K562 (cell line): ENCODE measurements around the gene IL3RA. TPM values are rescaled to one million over a fixed set of nuclear protein-coding genes. Genes with fewer than 3 reads are reported as not detected.

Experiments used
- EGR1 ChIP-seq: fragments of 450-650 bp; conservative IDR thresholded peaks from 2 replicates; pipeline ENCODE4 v1.6.1; 2017; ENCODE audit warnings: mild to moderate bottlenecking
- ETV5 ChIP-seq: sonication (generic); formaldehyde crosslinking; IDR thresholded peaks from 2 replicates; pipeline ENCODE4 v1.4.0; 2020; ENCODE audit warnings: low read depth, mild to moderate bottlenecking, missing genetic modification reagents
- MAZ ChIP-seq, 2 experiments: fragments of 450-650 bp in 1 of 2; sonication (generic) in 1 of 2; formaldehyde crosslinking; IDR thresholded peaks in 1 of 2; conservative IDR thresholded peaks in 1 of 2; 2 replicates each; pipeline versions ENCODE4 v1.4.0 to v1.5.0; 2020; ENCODE audit warnings: mild to moderate bottlenecking in 1 of 2, missing genetic modification reagents in 1 of 2
- MBD2 ChIP-seq: sonication (generic); IDR thresholded peaks from 2 replicates; pipeline ENCODE4 v1.6.1; 2016; ENCODE audit warnings: low read depth, borderline replicate concordance
- PCBP1 ChIP-seq: fragments of 200-400 bp; formaldehyde crosslinking; IDR thresholded peaks from 2 replicates; pipeline ENCODE4 v1.6.1; 2018; ENCODE audit warnings: mild to moderate bottlenecking, low read depth, low read length; ENCODE audit not compliant: poor library complexity, severe bottlenecking
- PHF8 ChIP-seq: fragments of 200-600 bp; sonication (generic); IDR thresholded peaks from 2 replicates; pipeline ENCODE4 v1.6.1; 2012; ENCODE audit warnings: mixed run types, mild to moderate bottlenecking, inconsistent platforms, low read length, moderate library complexity, borderline replicate concordance
- SAFB2 ChIP-seq: fragments of 200-400 bp; formaldehyde crosslinking; IDR thresholded peaks from 2 replicates; pipeline ENCODE4 v1.6.1; 2018; ENCODE audit warnings: borderline replicate concordance, low read length, low read depth, moderate library complexity; ENCODE audit not compliant: severe bottlenecking
- SMAD4 ChIP-seq: fragments of 250-450 bp; sonication (Bioruptor Pico); conservative IDR thresholded peaks from 2 replicates; pipeline ENCODE4 v1.8.0; 2021; ENCODE audit warnings: inconsistent platforms, mild to moderate bottlenecking, moderate library complexity
- SRF ChIP-seq, 2 experiments: fragments of 250-450, 450-650 bp in 1 of 2; sonication (Bioruptor Pico) in 1 of 2; sonication (generic) in 1 of 2; formaldehyde crosslinking; IDR thresholded peaks; 2 replicates each; pipeline versions ENCODE4 v1.5.0 to v1.5.1; 2020 to 2022; ENCODE audit warnings: mild to moderate bottlenecking in 1 of 2, missing genetic modification reagents in 1 of 2
- TEAD1 ChIP-seq, 2 experiments: fragments of 450-650 bp in 1 of 2; sonication (generic) in 1 of 2; formaldehyde crosslinking; IDR thresholded peaks; 2 replicates each; pipeline versions ENCODE4 v1.4.0 to v1.8.0; 2020 to 2022; ENCODE audit warnings: mild to moderate bottlenecking in 2 of 2, missing genetic modification reagents in 1 of 2
- TFE3 ChIP-seq: fragments of 450-650 bp; formaldehyde crosslinking; IDR thresholded peaks from 2 replicates; pipeline ENCODE4 v1.4.0; 2020; ENCODE audit warnings: mild to moderate bottlenecking, mixed read lengths
- THRB ChIP-seq: fragments of 450-650 bp; formaldehyde crosslinking; conservative IDR thresholded peaks from 2 replicates; pipeline ENCODE4 v1.4.0; 2022; ENCODE audit warnings: mild to moderate bottlenecking, missing genetic modification characterization
- ZBTB12 ChIP-seq: fragments of 250-450 bp; sonication (Bioruptor Pico); IDR thresholded peaks from 2 replicates; pipeline ENCODE4 v1.4.0; 2020
- ZKSCAN8 ChIP-seq: fragments of 200-800 bp; sonication (Bioruptor generic); IDR thresholded peaks from 2 replicates; pipeline ENCODE4 v1.6.1; 2016; ENCODE audit warnings: missing genetic modification characterization, missing compliant biosample characterization
- polyA plus RNA-seq, 8 experiments: library from polyadenylated mRNA; depleted of rRNA in 4 of 8; stranded (reverse) in 5 of 8; unstranded in 3 of 8; fragments of >200 nt; fragmentation: Nextera tagmentation in 2 of 8; fragmentation: Illumina TruSeq in 1 of 8; extraction: Ambion mirVana in 2 of 8; extraction: Trizol in 1 of 8; gene quantifications; 2 replicates each; pipeline versions ENCODE4 v1.2.1 to v1.2.3, GENCODE V29; 2011 to 2014; ENCODE audit warnings: inconsistent platforms in 1 of 8, missing spikeins in 1 of 8
- total RNA-seq, 7 experiments: library from RNA; depleted of rRNA in 6 of 7; stranded (reverse); fragments of >200 nt in 6 of 7; fragmentation: Illumina TruSeq in 2 of 7; extraction: Trizol in 2 of 7; gene quantifications; 2 replicates each; pipeline versions ENCODE4 v1.2.1 to v1.2.3, GENCODE V29; 2011 to 2021; ENCODE audit warnings: low replicate concordance in 1 of 7
- TF ChIP-seq, protein P1 (sequence below), 2 experiments: fragments of 450-650 bp; conservative IDR thresholded peaks; 2 replicates each; pipeline ENCODE4 v1.6.1; 2017; ENCODE audit warnings: mild to moderate bottlenecking in 2 of 2, moderate library complexity in 2 of 2
- TF ChIP-seq, protein P2 (sequence below): sonication (generic); formaldehyde crosslinking; IDR thresholded peaks from 2 replicates; pipeline ENCODE4 v1.5.0; 2020; ENCODE audit warnings: missing genetic modification reagents
- TF ChIP-seq, protein P3 (sequence below): sonication (generic); formaldehyde crosslinking; IDR thresholded peaks from 2 replicates; pipeline ENCODE4 v1.8.0; 2022; ENCODE audit warnings: missing genetic modification reagents, mild to moderate bottlenecking, moderate library complexity, borderline replicate concordance

The IL3RA gene
- total and polyA plus RNA-seq, 9 of the 15 experiments (the other 6 are each of a cell fraction or from before 2014, with no cell fraction given) = not detected

DNA sequence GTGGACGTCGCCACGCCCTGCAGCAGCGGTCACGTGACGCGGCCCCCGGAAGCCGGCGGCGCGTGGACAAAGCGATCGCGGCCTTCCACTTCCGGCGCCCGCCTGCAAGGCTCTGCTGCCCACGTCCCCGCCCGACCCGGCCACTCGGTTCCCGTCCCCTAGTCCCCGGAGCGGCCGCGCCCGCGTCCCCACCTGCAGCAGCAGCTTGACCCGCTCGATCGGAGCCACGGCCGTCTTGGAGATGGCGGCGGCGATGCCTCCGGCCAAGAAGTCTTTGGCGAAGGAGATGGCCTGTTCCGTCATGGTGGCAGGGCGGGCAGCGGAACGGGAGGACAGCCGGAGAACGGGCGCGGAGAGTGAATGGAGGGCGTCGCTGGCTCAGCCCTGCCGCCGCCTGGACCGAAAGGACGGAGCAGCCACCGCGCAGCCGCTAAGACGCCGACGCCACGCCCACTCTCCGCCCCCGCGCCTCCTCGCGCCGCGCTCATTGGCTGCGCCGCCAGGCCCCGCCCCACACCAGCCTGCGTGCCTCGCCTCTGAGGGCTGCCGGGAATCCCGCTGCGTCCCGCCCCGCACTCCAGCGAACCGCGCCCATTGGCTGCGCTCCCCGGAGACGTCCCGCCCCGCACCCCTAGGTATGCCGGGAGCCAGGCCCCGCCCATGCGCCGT, 55.3 kb downstream of the IL3RA start, which contains the start of gene SLC25A6 (continued):
- TF ChIP-seq SAFB2 (no peak), ZBTB12 (no peak), MBD2 (peak; percentile 56; the same call in 1 of the 2 replicates), MAZ (CRISPR knock-in tag; conservative IDR thresholded peaks at IDR 0.05 in 1 of 2, IDR thresholded peaks at IDR 0.05 in 1 of 2) (peak in 1 of 2 experiments; percentile 60), PHF8 (peak; percentile 67), THRB (0 out of 2 replicates have a peak, but pooled peaks have one; percentile 32), ETV5 (CRISPR knock-in tag) (peak; percentile 93), ZKSCAN8 (CRISPR knock-in tag) (no peak), PCBP1 (peak; percentile 75), SRF (CRISPR knock-in tag; IDR thresholded peaks at IDR 0.05) (peak in 1 of 2 experiments; percentile 15; a peak in 1 of 4 replicates), SMAD4 (CRISPR knock-in tag) (peak; percentile 40), TFE3 (CRISPR knock-in tag) (peak; percentile 99), EGR1 (peak; percentile 55), TEAD1 (CRISPR knock-in tag; IDR thresholded peaks at IDR 0.05) (peak in 1 of 2 experiments; percentile 13; a peak in 1 of 4 replicates)
- TF ChIP-seq, protein P1, sequence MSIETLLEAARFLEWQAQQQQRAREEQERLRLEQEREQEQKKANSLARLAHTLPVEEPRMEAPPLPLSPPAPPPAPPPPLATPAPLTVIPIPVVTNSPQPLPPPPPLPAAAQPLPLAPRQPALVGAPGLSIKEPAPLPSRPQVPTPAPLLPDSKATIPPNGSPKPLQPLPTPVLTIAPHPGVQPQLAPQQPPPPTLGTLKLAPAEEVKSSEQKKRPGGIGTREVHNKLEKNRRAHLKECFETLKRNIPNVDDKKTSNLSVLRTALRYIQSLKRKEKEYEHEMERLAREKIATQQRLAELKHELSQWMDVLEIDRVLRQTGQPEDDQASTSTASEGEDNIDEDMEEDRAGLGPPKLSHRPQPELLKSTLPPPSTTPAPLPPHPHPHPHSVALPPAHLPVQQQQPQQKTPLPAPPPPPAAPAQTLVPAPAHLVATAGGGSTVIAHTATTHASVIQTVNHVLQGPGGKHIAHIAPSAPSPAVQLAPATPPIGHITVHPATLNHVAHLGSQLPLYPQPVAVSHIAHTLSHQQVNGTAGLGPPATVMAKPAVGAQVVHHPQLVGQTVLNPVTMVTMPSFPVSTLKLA (conservative IDR thresholded peaks at IDR 0.05) = peak; percentile 89 to 95
- TF ChIP-seq, protein P2, sequence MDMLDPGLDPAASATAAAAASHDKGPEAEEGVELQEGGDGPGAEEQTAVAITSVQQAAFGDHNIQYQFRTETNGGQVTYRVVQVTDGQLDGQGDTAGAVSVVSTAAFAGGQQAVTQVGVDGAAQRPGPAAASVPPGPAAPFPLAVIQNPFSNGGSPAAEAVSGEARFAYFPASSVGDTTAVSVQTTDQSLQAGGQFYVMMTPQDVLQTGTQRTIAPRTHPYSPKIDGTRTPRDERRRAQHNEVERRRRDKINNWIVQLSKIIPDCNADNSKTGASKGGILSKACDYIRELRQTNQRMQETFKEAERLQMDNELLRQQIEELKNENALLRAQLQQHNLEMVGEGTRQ = peak; percentile 97
- TF ChIP-seq, protein P3, sequence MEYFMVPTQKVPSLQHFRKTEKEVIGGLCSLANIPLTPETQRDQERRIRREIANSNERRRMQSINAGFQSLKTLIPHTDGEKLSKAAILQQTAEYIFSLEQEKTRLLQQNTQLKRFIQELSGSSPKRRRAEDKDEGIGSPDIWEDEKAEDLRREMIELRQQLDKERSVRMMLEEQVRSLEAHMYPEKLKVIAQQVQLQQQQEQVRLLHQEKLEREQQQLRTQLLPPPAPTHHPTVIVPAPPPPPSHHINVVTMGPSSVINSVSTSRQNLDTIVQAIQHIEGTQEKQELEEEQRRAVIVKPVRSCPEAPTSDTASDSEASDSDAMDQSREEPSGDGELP = peak; percentile 58; the same call in 1 of the 2 replicates
